Karpas-422 (cell line): ENCODE measurements around the gene CTAG1B. TPM values are rescaled to one million over a fixed set of nuclear protein-coding genes. Genes with fewer than 3 reads are reported as not detected.
"Not testable (repeated sequence)": the region's sequence is repeated elsewhere in the genome, so short reads cannot be mapped to it uniquely, and the experiment has no call there.

Experiments
- DNase-seq: peaks from one replicate; pipeline ENCODE4 v3.0.0-alpha.2; 2015
- H2AFZ ChIP-seq: fragments of 200-600 bp; sonication (generic); 2 replicates; pipeline ENCODE4 v1.6.1; 2014; ENCODE audit warnings: antibody characterized with exemption, low read length, mixed read lengths
- H3K27ac ChIP-seq: fragments of 200-600 bp; sonication (generic); 2 replicates; pipeline ENCODE4 v1.5.1; 2014; ENCODE audit warnings: mild to moderate bottlenecking, low read length, moderate library complexity
- H3K27me3 ChIP-seq: fragments of 200-600 bp; sonication (generic); 2 replicates; pipeline ENCODE4 v1.6.1; 2014; ENCODE audit warnings: low read length, mixed read lengths
- H3K36me3 ChIP-seq: fragments of 200-600 bp; sonication (generic); 2 replicates; pipeline ENCODE4 v1.6.1; 2014; ENCODE audit warnings: low read length, mixed read lengths; ENCODE audit not compliant: insufficient read depth
- H3K4me1 ChIP-seq: fragments of 200-600 bp; sonication (generic); 2 replicates; pipeline ENCODE4 v1.6.1; 2014; ENCODE audit warnings: mild to moderate bottlenecking, low read length, mixed read lengths
- H3K4me2 ChIP-seq: fragments of 200-600 bp; sonication (generic); 2 replicates; pipeline ENCODE4 v1.6.1; 2014; ENCODE audit warnings: low read length, low read depth, mild to moderate bottlenecking; ENCODE audit not compliant: poor library complexity, severe bottlenecking
- H3K4me3 ChIP-seq: fragments of 200-600 bp; sonication (generic); 2 replicates; pipeline ENCODE4 v1.5.1; 2014; ENCODE audit warnings: mild to moderate bottlenecking, antibody characterized with exemption, low read length, mixed read lengths
- H3K79me2 ChIP-seq: fragments of 200-600 bp; sonication (generic); 2 replicates; pipeline ENCODE4 v1.6.1; 2014; ENCODE audit warnings: mild to moderate bottlenecking, low read length, mixed read lengths
- H3K9ac ChIP-seq: fragments of 200-600 bp; sonication (generic); 2 replicates; pipeline ENCODE4 v1.6.0; 2014; ENCODE audit warnings: low read length
- H3K9me2 ChIP-seq: fragments of 200-600 bp; sonication (generic), shearing (Covaris generic); replicated peaks from 2 replicates; pipeline ENCODE4 v1.6.0; 2014; ENCODE audit warnings: mild to moderate bottlenecking, low read length, moderate library complexity; ENCODE audit not compliant: insufficient read depth
- H3K9me3 ChIP-seq: fragments of 300-700, 200-600 bp; sonication (generic); 2 replicates; pipeline ENCODE4 v1.6.1; 2014; ENCODE audit warnings: low read length, mixed read lengths
- H4K20me1 ChIP-seq: fragments of 200-600 bp; sonication (generic); 2 replicates; pipeline ENCODE4 v1.6.1; 2014; ENCODE audit warnings: mild to moderate bottlenecking, antibody characterized with exemption, low read length, low read depth; ENCODE audit not compliant: insufficient read depth
- total RNA-seq: library from RNA; depleted of rRNA; stranded (reverse); fragments of >200 nt; shearing (Covaris generic); gene quantifications from 2 replicates; pipeline ENCODE4 v1.2.3, GENCODE V29; 2014; ENCODE audit warnings: low replicate concordance

The CTAG1B gene
- total RNA-seq, 1 experiment from 2014 or later = not detected

DNA sequence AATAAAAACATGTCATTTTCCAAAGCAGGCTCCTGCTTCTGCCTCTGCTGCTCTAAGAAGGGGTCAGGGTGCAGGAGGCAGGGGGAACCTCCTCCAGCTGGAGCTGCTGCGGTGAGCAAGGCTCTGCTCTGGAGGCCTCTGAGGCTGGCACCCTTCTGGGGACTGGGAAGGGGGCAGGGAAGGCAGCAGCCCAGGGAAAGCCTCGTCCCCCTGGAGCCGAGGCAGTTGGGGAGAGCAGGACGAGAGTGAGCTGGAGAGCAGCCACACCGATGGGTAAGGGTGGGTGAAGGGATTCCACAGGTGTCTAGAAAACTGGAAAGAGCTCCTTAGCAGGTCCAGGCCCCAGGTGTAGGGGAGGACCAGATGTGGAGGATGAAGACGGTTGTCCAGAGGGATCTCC lies 36.3 kb upstream of the CTAG1B start:
- H2AFZ ChIP-seq = no peak overlapping the region
- no peak overlapping the region for H3K27ac ChIP-seq

DNA sequence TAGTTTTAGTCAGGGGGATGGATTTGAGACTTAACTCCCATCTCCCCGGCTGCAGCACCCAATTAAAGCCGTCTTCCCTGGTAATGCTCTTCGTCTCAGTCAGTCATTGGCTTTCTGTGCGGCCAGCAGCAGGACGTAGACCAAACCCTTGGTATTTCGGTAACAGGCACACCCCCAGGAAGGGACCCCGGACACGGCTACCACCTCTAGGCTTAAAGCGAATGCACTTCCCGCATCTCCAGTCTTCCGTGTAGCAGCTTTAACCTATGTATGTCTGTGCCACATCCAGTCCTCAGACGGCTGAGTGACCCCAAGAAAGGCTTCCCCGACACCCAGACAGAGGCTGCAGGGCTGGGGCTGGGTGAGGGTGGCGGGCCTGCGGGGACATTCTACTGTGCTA lies 35.8 kb upstream of the CTAG1B start:
- Histone ChIP-seq H3K9me2 (no peaks in the 10 kb centered on the region), H3K4me2 (no peak overlapping the region), H3K79me2 (no peaks in the 10 kb centered on the region), H3K4me3 (no peak overlapping the region), H3K36me3 (no peaks in the 10 kb centered on the region), H3K27ac (no peak overlapping the region), H3K4me1 (no peaks in the 10 kb centered on the region), H2AFZ (no peak overlapping the region), H4K20me1 (no peaks in the 10 kb centered on the region), H3K9ac (no peak overlapping the region), H3K27me3 (no peaks in the 10 kb centered on the region), H3K9me3 (no peaks in the 10 kb centered on the region)
- no peak for DNase-seq

More for the DNA sequence above, 36.3 kb upstream of the CTAG1B start:
- Histone ChIP-seq H3K4me1 (no peaks in the 10 kb centered on the region), H3K4me2 (no peak overlapping the region), H3K27me3 (no peaks in the 10 kb centered on the region), H3K79me2 (no peaks in the 10 kb centered on the region), H4K20me1 (no peaks in the 10 kb centered on the region), H3K9ac (no peak overlapping the region), H3K36me3 (no peaks in the 10 kb centered on the region), H3K9me2 (no peaks in the 10 kb centered on the region), H3K4me3 (no peak overlapping the region), H3K9me3 (no peaks in the 10 kb centered on the region)
- no peak for DNase-seq

DNA sequence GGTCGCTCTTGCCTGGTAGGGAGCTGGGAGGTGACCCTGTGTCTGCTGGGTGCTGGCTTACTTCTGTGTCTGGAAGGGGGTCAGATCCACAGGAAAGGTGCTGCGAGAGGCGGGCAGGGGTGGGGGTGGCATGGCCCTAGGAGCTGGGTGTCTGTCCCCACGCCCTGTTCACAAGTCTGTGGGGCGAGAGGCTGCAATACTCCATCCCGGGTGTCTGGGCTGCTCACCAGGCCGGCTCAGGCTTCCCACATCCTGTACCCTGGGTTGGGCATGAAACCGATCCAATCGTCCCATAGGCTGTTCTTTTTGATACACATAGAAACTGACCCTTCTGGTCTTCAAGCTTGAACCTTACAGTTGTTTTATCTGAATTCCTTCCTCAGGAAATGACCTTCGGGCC lies 35.3 kb upstream of the CTAG1B start:
- no peaks in the 10 kb centered on the region for H3K9me2 ChIP-seq
- H3K79me2 ChIP-seq = no peaks in the 10 kb centered on the region
- no peaks in the 10 kb centered on the region for H3K27me3 ChIP-seq
- DNase-seq = no peak
- H3K4me1 ChIP-seq = no peaks in the 10 kb centered on the region
- H3K4me3 ChIP-seq = no peak overlapping the region
- no peaks in the 10 kb centered on the region for H3K36me3 ChIP-seq
- H4K20me1 ChIP-seq = no peaks in the 10 kb centered on the region
- H3K9me3 ChIP-seq = no peaks in the 10 kb centered on the region
- H2AFZ ChIP-seq = no peak overlapping the region
- no peak overlapping the region for H3K9ac ChIP-seq
- no peak overlapping the region for H3K27ac ChIP-seq
- no peak overlapping the region for H3K4me2 ChIP-seq

DNA sequence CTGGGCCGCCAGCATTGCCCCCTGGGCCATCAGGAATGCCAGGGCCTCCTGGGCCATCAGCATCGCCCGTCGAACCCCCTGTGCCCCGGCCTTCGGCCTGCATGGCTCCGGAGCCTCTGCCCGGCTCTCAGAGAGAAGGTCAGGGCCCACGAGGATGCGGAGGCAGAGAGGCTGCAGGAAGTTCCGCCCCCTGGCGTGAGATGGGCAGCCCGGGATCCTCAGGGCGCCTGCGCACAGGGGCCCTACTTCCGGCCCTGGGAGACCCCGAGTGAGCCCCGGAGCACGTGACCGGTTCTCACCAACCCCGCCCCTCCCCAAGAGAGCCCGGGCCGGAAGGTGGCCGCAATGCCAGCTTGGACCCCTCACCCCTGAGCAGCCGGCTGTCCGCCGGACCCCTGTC lies 34.3 kb upstream of the CTAG1B start, which contains the start of gene CTAG2:
CTAG2 (minus strand) TSS at position 167 of the 400 bp plus-strand sequence; CDS start at position 103, 64 bp downstream.
- H3K9ac ChIP-seq, H3K27ac ChIP-seq, DNase-seq, H3K4me1 ChIP-seq, H3K79me2 ChIP-seq, H3K9me2 ChIP-seq, H4K20me1 ChIP-seq, H3K4me3 ChIP-seq, H3K4me2 ChIP-seq, H3K36me3 ChIP-seq, H3K27me3 ChIP-seq, H2AFZ ChIP-seq, H3K9me3 ChIP-seq: not testable (repeated sequence)

DNA sequence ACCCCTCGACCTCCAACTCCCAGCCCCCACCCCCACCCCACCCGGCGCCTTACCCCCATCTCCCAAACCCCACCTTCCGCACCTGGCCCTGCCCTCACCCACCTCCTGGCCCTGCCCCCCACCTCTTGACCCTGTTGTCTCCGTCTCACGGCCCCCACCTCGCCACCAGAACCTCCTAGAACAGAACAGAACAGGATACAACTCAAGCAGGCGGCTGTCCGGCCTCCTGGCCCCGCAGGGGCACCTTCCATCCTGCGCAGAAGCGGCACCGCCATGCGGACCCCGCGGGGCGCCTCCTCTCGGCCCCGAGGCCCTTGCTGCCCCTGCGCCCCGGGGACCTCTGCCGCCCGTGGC lies 33.9 kb upstream of the CTAG1B start:
- DNase-seq = no peak
- H3K9me3 ChIP-seq = no peaks in the 10 kb centered on the region
- no peaks in the 10 kb centered on the region for H3K79me2 ChIP-seq
- no peaks in the 10 kb centered on the region for H3K4me1 ChIP-seq
- H3K27ac ChIP-seq = no peak overlapping the region
- no peaks in the 10 kb centered on the region for H3K27me3 ChIP-seq
- no peaks in the 10 kb centered on the region for H3K36me3 ChIP-seq
- H4K20me1 ChIP-seq = no peaks in the 10 kb centered on the region
- no peak overlapping the region for H2AFZ ChIP-seq
- H3K9me2 ChIP-seq = no peaks in the 10 kb centered on the region
- no peak overlapping the region for H3K4me2 ChIP-seq
- H3K4me3 ChIP-seq = no peak overlapping the region
- no peak overlapping the region for H3K9ac ChIP-seq

DNA sequence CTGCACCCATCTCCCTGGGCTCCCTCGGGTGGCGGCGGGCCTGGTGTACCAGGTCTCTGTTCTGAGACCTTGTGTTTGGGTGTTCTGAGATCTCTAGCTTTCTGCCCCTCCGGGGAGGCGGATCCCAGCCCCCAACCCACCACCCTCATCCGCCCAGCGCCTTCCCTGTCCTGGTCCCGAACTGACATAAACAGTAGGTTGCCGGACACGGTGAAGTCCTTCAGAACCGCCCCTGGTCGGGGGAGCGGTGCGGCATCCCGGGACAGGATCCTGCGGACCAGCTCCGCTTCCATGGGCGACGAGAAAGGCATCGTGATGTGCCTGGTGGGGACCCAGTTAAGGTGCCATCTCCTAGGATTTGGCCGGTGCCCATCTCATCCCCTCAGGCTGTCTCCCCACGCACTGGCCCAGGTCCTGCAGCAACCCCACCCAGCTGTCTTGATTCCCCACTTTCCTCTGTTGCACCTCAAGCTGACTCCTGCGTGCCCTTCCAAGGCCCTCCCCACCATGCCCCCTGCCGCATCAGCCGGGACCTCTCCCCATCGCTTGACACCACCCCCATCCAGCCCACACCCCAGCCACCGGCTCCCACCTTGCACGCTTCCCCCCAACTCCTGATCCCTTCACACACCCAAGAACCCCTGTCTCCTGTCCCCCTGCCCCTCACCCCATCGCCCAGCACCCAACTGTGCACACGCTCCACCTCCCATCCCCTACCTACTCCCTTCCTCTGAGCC lies 33.4 kb upstream of the CTAG1B start:
- no peaks in the 10 kb centered on the region for H3K27me3 ChIP-seq
- H2AFZ ChIP-seq = no peak overlapping the region
- H3K4me1 ChIP-seq = no peaks in the 10 kb centered on the region
- H3K79me2 ChIP-seq = no peaks in the 10 kb centered on the region
- no peaks in the 10 kb centered on the region for H3K9me2 ChIP-seq
- H3K4me2 ChIP-seq = no peak overlapping the region
- H3K27ac ChIP-seq = no peak overlapping the region
- no peaks in the 10 kb centered on the region for H3K9me3 ChIP-seq
- H3K36me3 ChIP-seq = no peaks in the 10 kb centered on the region
- H3K4me3 ChIP-seq = no peak overlapping the region
- H3K9ac ChIP-seq = no peak overlapping the region
- no peak for DNase-seq
- H4K20me1 ChIP-seq = no peaks in the 10 kb centered on the region

DNA sequence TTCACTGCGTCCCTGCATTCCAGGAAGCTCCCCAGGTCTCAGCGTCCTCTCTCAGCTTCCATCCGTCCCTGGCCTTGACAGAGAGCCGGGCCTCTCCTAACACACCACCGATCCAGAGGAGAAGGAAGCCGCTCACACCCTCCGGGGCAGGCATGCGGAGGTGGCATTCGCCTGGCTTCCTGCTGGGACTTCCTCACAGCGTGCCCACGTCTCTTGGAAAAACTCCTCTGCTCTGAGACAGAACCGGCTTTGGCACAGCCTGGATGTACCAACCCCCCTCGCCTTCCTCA lies 31.1 kb upstream of the CTAG1B start:
- Histone ChIP-seq H3K4me1 (no peaks in the 10 kb centered on the region), H3K9me3 (no peaks in the 10 kb centered on the region), H3K27me3 (no peaks in the 10 kb centered on the region), H3K4me3 (no peak overlapping the region), H3K4me2 (no peak overlapping the region), H4K20me1 (no peaks in the 10 kb centered on the region), H3K9ac (no peak overlapping the region), H3K79me2 (no peaks in the 10 kb centered on the region), H3K27ac (no peak overlapping the region), H3K36me3 (no peaks in the 10 kb centered on the region), H2AFZ (no peak overlapping the region), H3K9me2 (no peaks in the 10 kb centered on the region)
- no peak for DNase-seq

DNA sequence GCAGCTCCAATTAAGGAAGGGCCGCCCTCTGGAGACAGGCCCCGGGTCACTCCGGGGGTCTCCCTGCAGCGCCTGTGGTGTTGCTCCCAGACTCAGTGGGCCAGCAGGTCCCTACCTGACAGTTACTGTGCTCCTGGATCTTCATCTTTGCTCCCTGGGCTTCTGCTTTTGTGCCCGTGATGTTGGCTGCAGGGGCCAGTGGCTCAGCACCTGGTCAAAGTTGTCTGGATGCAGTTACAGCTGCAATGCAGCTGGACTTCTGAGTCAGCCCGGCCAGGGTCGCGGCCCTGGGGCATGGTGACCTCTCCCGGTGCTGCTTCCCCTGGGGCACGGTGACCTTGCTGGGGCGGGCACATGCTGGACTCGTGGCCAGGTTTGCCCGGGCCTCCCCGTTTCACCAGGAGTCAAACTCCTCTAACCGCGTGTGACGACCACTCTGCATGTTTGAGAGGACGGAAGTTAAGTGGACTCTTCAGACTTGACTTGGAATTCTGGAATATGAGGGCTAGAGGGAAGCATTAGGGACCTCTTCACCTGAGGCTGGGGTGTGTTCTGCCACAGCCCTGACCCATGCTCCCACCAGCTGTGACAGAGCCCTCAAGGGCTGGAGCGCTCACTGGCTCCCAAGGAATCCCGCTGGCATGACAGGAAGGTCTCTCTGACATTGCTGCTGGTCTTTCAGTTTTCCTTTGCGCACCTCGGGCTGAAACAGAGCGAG lies 30.6 kb upstream of the CTAG1B start:
- Histone ChIP-seq H3K27me3 (no peaks in the 10 kb centered on the region), H3K27ac (no peak overlapping the region), H2AFZ (no peak overlapping the region), H3K4me3 (no peak overlapping the region), H3K4me2 (no peak overlapping the region), H4K20me1 (no peaks in the 10 kb centered on the region), H3K36me3 (no peaks in the 10 kb centered on the region), H3K79me2 (no peaks in the 10 kb centered on the region), H3K4me1 (no peaks in the 10 kb centered on the region), H3K9me3 (no peaks in the 10 kb centered on the region), H3K9ac (no peak overlapping the region), H3K9me2 (no peaks in the 10 kb centered on the region)
- no peak for DNase-seq
